Measurements from ENCODE around the gene ARG2. TPM values are rescaled to one million over a fixed set of nuclear protein-coding genes. Genes with fewer than 3 reads are reported as not detected.

The ARG2 gene
- 9.5 TPM for total RNA-seq

DNA sequence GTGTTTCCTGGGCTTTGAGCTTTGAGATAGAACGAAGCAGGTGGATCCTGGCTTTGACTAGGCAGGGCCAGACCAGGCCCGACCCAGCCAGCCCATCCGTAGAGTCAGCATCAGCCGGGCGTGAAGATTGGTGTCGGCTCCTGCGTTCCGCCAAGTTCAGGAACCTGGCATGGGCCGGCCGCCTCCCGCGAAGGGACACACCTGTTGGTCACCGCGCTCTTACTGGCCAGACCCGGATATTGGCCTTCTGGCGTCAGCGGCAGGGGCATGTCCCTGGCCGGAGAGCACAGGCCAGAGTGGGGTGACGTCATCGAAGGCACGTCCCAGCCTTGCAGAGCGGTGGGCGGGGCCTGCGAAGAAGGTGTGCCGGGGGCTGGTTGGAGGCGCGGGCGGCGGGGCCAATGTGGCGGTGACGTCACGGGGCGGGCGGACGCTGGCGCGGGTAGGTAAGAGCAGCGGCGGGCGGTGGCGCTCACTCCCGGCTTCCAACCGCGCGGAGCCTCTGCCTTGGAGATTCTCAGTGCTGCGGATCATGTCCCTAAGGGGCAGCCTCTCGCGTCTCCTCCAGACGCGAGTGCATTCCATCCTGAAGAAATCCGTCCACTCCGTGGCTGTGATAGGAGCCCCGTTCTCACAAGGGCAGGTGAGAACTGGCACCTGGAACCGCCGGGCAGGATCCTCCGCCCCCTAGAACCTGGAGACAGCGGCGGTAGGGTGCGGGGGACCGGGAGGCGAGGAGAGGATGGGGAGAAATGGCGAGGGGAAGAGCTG is at the start of gene ARG2:
ARG2 (plus strand) TSS at position 475 of the 771 bp plus-strand sequence; CDS start at position 533, 58 bp downstream.
- peak; percentile 98 for DNase-seq (ENCODE audit: low spot score)

DNA sequence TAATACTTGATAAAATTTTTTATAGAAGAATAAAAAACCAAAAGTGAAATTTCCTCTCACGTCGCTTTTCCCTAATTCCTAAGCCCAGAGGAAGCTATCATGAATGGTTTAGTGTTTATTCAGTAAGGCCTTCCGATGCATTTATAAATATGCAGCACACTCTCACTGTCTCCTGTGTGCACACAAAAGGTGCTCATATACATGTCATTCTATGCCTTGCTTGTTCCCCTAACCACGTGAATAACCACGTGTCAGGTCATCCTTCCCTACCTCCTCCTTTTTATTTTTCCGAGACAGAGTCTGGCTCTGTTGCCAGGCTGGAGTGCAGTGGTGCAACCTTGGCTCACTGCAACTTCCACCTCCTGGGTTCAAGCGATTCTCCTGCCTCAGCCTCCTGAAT is 49.3 kb upstream of the ARG2 start:
- DNase-seq (ENCODE audit: low spot score), result no peak

DNA sequence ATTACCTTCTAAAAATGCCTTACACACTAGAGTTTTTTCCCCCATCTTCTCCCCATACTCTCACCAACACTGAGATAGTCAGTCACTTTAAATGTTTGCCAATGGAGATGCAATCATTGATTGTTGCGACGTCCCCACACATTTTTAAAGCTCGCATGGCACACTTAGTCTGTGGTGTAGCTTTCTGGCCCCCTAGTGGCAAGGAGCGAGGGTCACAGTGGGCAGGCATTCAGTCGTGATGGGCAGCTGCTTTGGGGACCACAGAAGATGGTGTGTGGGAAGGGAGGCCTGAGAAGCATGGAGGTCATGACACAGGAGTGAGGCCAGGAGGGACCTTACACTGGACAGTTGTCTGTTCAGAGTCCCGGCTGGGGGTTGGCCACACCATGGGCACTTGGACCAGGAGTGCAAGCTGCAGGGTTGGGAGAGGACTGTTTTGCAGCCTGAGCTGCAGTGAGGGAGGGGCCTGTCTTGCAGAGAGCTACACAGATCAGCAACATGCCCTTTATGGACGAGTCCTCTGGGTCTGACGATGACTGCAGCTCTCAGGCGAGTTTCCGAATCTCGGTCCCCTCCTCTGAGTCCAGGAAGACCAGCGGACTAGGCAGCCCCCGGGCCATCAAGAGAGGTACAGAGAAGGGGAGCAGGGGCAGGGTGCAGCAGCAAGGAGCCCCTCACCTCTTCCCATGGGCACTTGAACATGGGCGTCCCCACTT is 48.3 kb upstream of the ARG2 start:
- peak; percentile 62 for DNase-seq (ENCODE audit: low spot score)

DNA sequence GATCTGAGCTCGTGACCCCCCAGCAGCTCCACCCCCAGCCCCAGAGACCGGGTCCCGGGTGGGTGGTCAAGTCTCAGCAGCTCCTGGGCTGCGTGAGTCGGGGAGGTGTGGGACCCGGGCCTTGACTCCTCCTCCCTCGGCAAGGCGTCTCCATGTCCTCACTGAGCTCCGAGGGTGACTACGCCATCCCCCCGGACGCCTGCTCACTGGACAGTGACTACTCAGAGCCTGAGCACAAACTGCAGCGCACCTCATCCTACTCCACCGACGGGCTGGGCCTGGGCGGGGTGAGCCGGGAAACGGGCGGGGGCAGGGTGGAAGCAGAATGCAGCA is 47.8 kb upstream of the ARG2 start:
- DNase-seq (ENCODE audit: low spot score), result no peak

DNA sequence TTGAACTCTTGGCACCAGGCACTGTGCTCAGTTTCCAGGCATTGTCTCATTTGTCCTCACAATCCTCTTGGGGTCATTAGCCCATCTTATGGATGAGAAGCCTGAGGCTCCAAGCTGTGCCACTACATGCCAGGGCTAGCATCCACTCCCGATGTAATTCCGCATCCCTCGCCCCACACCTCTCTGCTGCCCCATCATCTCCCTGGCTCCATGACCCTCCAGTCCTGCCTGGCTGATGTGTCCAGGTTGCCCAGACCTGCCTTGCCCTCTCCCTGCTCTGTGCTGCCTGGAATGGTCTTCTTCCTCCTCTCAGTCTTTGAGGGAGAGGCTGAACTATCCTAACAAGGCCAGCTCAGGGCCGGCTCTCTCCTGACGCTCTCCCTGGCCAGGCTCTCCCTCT is 47.1 kb upstream of the ARG2 start:
- DNase-seq (ENCODE audit: low spot score), result no peak

DNA sequence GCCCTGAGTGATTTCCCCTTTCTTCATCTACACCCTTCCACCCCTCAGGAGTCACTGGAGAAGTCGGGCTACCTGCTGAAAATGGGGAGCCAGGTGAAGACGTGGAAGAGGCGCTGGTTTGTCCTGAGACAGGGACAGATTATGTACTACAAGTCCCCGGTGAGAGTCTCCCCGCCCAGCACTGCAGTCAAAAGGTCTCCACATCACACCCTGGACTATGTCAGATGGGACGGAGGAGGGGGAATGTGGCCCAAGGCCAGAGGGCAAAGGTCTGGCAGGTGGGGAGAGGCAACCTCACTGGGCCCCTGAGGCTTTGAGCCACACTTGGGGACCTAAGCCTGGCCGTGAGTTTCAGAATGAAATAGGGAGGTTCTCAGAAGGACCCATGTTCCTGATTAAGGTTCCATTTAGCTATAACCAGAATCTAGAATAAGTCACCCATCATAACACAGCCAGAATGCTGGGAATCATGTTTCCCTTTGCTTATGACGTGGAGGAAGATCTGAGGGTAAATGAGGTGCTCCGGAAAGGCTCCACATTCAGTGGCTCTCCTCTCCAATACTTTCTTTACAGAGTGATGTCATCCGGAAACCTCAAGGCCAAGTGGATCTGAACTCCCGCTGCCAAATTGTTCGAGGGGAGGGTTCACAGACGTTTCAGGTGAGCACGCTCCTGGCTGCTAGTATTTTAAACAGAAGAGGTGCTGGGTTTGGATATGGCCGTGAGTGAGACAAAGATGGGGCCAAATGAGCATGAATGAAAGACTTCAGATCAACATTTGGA is 46.3 kb upstream of the ARG2 start:
- DNase-seq (ENCODE audit: low spot score), result no peak

DNA sequence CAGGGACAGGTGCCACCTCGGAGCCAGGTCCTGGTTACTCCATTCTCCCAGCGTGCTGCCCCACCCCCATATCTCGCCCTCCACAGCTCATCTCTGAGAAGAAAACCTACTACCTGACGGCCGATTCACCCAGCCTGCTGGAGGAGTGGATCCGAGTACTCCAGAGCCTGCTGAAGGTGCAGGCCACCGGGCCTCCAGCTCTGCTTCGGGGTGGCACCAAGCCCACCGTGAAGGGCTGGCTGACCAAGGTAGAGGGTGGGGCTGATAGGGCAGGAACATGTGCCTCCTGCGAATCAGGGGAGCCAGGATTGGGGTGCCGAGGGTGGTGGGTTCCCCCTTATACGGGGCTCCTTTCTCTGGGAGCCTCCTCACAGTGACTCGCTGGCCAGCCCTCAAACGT is 45.6 kb upstream of the ARG2 start:
- DNase-seq (ENCODE audit: low spot score), result no peak

DNA sequence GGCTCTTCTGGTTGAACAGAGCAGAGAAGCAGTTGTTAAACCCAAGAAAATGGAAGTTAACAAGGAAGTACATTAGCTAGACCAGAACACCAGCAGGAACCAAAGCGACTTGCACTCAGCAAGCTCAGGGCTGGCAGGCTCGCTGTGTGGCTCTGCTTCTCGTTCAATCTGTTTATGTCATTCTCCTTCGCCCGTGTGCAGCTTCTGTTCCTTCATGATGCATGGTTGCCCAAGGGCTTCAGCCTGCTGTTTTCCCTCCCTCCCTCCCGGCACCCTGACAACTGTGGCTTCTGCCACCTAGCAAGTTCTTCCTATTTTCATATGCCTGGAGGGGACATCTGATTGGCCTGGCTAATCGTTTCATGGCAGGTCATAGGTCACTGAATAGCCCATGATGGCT is 44.9 kb upstream of the ARG2 start:
- DNase-seq (ENCODE audit: low spot score), result no peak

DNA sequence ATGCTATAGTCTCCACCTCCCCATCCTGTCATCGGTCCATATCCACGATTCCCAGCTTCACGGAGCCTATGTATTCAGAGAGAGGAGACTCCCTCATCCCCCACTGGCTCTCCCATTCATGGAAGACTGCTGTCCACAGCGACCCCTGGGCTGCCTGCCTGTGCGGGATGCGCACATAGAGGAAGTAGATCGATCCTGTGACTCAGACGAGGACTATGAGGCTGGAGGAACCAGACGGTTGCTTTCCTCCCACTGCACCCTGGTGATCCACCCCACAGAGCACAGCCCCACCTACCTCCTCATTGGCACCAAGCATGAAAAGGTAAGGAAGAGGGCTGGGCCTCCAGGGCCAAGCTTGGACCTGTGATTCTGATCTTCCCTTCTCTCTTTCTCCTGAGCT is 44.0 kb upstream of the ARG2 start:
- DNase-seq (ENCODE audit: low spot score), result peak; percentile 78

DNA sequence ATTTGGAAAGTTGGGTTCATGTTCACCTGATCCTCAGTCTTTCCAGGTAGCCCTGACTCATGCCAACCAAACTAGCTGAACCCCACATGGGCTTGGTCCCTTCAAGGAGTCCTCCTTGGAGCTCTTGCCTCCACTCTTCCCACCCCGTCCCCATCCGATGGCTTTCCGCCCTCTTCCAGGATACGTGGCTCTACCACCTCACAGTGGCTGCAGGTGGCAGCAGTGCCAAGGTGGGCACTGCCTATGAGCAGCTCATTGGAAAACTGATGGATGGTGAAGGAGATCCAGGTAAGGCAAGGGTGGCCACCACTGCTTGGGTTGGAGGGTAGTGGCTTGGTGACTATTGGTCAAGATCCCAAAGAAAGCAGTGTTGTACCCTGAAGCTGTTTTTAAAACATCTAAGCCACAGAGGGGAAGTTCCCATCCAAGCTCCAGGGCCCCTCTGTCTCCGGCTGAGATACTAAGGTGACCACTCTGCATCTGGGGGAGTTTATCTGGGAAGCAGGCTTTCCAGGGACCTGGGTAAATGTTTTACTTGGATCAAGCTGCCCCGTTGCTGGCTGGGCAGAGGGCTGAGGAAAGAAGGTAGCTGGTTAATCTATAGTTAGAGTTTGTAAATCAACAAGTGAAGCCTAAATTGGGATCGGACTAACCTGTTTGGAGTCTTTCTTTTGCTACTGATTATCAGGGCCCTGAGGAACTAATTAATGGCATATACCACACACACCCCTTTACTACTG is 43.3 kb upstream of the ARG2 start:
- DNase-seq (ENCODE audit: low spot score), result no peak

DNA sequence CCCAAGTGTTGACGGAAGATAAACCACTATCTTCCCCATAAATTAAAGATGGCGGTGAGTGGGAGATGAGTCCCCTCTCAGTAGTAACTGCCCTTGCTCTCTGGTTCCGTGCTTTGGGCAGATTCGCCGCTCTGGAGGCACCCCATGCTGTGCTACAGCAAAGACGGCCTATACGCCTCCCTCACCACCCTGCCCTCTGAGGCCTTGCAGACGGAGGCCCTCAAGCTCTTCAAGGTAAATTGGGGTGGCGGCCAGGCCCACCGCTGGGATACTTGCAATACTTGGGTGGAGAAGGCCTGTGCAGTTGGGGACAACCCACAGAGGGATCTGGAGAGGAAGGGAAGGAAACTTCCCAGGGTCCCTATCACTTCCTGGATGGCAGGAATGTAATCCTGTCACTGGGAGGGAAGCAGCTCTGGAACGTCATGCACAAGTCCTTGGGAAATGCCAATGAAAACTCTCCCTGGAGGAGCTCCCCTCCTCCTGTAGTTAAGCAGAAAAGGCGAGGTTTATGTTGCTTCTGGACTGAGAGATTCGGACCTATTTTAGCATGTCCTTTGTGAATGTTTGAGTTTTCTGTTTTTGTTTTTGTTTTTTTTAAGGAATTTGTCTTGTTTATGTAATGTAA is 42.4 kb upstream of the ARG2 start:
- no peak for DNase-seq (ENCODE audit: low spot score)

DNA sequence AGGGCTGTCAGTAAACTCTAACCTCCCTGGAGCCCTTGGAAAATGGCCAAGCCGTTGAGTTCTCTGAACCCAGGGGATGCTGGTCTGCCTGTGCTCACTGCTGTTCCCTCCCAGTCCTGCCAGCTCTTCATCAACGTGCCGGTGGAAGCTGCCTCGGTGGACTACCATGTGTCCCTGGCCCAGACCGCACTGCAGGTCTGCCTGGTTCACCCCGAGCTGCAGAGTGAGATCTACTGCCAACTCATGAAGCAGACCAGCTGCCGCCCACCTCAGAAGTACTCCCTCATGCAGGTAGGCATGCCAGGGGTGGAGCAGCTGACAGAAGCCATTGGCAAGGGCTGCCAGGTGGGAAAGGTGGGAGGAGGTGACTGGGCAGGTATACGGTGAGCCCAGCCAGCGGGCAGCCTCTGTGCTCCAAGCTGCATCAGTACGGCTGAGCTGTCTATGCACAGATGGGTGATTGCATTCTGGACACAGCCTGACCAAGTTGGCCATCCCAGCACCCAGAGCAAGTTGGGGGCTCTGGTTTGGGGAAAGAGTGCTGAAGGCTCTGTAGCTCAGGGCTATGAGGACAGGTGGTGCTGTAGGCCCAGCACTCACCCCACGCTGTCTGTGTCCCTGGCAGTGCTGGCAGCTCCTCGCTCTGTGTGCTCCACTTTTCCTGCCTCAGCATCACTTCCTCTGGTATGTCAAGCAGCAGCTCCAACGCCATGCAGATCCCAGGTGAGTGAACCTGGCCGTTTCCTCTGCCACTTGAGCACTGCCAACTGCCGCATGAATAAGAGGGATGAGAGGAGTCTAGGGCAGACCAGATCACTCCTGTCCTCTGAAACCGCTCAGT is 41.6 kb upstream of the ARG2 start:
- no peak for DNase-seq (ENCODE audit: low spot score)

DNA sequence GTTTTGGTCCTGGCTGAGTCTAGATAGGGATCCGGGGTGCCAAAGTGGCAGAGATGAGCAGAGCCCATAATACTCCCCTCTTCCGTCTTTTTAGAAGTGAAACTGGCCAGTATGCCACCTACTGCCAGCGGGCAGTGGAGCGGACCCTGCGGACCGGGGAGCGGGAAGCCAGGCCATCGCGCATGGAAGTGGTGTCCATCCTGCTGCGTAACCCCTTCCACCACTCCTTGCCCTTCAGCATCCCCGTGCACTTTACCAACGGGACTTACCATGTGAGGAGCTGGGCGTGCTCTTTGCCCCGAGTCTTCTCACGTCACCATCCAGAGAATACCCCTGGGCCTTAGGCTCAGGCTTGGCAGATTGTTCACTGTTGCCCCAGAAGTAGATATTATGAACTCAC is 40.7 kb upstream of the ARG2 start:
- DNase-seq (ENCODE audit: low spot score), result no peak

DNA sequence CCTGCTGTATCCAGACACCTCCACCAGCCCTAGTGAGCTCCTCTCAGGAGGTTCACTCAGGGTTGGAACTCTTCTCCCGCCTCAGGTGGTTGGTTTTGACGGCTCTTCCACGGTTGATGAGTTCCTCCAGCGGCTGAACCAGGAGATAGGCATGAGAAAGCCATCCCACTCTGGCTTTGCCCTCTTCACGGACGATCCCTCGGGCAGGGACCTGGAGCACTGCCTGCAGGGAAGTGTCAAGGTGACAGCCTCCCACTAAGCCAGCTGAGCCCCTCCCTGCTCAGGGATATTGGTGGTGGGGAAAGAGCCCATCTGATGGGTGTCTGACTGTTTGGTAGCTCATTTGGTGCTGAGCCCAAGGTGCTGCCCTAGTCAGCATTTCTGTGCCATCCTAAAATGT is 40.1 kb upstream of the ARG2 start:
- no peak for DNase-seq (ENCODE audit: low spot score)

DNA sequence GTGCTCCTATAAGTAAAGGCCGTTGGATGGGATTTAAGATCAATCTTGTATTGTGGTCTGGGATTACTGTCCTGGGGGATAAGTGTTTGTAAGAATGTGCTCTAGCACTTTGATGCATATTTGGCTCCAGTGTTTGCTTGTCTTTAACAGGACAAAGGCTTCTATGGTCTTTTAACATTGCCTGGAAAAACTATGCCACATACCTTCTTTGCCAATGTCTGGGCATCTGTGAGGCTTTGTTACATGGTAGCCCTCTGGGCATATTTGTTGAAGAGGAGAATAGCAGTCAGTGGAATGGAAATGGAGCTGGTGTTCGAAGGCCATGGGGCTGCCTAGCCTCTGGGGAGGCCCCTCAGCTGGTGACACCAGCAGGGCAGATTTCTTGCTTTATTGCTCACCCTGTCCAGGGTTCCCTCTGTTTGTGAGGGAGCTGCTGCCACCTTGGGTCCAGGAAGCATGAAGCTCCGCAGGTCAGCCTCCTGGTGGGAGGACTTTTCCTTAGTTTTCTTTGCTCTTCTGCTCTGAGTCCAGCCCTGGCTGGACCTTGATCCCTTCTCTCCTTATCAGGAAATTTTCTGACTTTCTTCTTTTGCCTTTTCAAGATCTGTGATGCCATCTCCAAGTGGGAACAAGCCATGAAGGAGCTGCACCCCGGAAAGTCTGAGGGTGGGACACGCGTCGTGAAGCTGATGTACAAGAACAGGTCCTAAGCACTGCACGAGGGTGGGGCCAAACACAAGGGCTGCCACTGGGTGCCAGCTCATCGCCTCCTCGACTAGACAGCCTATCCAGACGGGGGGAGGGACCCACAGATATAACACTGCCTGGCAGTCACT is 39.2 kb upstream of the ARG2 start:
- DNase-seq (ENCODE audit: low spot score), result peak; percentile 63

DNA sequence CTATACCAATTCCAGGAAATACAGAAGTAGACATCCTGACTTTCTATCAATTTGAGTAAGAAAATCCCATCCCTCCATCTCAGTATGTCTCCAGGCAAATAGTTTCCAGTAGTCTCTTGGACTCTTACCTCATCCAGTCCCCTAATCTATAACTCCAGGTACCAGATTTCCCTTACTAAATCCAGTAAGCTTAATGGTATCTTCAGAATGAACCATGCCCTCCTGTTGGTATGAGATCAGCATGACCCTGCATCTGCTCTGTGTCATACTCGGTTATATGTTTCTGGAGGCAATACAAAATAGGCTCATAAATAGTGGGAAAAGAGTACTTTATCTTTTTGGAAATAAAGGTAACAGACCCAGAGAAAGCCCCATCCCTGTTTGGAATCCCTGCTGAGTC is 38.1 kb upstream of the ARG2 start:
- DNase-seq (ENCODE audit: low spot score), result no peak

DNA sequence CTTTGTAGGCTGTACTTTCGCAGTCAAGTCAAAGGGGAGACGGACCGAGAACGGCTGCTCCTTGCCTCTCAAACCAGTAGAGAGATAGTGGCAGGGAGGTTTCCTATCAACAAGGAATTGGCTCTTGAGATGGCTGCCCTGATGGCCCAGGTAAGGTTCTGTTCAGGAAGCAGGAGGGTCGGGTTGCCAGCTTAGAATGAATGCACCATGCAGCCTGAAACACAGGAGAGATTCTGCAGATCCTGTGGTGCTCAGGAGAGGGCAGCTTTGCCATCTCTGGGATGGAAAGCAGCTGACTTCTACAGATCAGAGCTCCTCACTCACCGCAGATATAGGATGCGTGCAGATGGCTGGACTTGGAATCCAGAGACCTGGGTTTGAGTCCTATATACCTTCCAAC is 37.7 kb upstream of the ARG2 start:
- DNase-seq (ENCODE audit: low spot score), result no peak

DNA sequence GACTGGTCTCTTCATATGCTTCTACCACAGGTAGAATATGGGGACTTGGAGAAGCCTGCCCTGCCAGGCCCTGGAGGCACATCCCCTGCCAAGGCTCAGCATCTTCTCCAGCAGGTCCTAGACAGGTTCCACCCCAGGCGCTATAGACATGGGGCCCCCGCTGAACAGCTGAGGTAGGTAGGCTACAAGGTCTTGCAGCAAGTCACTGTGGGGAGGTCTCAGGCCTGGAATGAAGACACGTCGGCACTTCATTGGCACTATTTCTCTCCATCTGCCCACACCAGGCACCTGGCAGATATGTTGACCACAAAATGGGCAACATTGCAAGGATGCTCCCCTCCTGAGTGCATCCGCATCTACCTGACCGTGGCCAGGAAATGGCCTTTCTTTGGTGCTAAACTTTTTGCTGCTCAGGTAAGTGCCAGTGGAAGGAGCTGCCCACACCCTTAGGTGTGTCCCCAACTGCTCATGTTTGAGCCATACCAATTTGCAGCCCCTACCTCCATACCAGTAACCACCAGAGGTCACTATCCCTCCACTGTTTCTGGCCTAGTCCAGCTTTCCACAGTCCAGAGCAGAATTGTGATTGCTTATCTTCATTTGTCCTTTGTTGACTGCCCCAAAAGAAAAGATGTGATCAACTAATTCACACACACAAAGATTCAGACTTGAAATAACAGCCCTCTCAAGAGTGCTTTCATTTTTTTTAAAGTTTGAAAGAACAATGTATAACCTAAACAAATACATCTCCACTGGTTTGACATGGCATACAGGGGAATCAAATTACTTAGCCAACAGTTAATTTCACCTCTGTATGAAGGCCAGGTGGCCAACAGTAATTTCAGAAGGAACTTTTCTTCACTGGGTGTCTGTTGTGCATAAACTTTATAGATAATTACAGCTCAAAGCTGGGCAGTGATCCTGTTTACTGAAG is 35.7 kb upstream of the ARG2 start:
- peak; percentile 41 for DNase-seq (ENCODE audit: low spot score)

DNA sequence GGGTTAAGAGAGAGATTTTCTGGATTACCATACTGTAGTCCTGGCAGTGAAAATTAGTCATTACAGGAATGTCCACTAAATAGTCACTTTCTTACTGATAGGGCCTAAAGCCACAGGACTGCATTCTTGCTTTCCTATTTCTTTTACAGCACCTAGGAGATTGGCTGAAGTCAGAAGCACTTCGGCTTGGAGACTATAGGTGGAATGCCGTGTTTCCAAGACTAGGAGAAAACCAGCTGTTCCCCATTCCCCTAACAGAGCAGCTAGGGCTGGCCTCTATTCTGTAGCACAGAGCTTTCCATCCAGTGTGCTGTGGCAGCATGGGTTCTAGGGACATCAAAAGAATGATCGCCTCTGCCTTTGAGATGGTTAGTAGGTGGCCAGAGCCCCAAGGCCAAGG is 34.7 kb upstream of the ARG2 start:
- DNase-seq (ENCODE audit: low spot score), result no peak

Measured in mucosa of gallbladder (tissue), 1 donor.